NCI-H510A (cell line): ENCODE measurements around the gene TMEM117.

Experiments
- DNase-seq: peaks from one replicate; lab custom pipeline; 2025; lab: John Stamatoyannopoulos, UW

TMEM117 gene

GRCh38 chr12:43884683-43885410 lies 49.0 kb downstream of the TMEM117 start:
- DNase-seq: no peak

DNA sequence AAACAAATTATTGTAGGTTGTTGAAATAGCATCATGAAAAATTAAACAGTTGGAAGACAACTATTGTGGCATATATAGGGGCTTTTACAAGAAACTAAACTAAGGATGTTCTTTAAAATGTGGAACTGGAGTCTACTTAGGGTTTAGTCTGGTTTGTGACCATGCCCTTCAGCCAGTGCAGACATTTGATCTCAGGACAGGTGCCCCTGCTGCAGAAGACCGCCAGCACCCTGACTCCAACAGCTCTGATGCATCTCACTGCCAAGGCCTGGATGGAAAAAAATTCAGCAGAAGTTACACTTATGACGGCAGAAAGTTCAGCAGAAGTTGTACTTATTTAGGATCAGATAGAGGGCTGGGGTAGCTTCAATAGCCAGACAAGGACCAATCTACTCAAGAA lies 51.5 kb downstream of the TMEM117 start:
- DNase-seq: no peak

DNA sequence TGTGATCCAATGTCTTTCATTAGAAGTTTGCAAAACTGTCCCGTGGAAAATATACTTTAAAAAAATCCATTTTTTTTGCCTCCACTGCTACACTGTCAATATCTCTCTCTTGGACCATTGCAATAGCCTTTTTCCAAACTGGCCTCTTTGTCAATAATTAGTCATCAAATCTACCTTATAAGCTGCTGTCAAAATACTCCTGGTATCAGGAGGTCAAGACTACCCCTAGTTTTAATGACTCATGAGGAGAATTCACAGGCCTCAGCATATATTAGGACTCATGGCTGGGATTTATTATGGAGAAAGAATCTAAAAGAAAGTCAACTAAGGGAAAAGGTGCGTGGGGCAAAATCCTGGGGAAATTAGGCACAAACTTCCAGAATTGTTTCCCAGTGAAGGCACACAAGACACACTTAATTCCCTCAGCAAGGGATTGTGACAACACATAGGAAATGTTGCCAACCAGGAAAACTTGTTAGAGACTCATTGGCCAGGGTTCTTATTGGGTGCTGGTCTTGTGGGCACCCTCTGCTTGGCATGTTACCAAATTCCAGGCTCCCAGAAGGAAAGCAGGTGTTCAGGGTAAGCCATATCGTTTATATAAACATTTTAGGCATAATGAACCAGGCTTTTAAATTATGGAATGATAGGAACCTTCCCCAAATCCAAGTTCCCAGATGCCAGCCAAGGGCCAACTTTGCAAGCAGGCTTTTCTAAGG lies 56.1 kb downstream of the TMEM117 start:
- no peak for DNase-seq

- no peak for DNase-seq
Measured at GRCh38 chr12:43893670-43894069, 57.8 kb downstream of the TMEM117 start.

- no peak for DNase-seq
Measured at GRCh38 chr12:43895580-43896206, 59.8 kb downstream of the TMEM117 start.

DNA sequence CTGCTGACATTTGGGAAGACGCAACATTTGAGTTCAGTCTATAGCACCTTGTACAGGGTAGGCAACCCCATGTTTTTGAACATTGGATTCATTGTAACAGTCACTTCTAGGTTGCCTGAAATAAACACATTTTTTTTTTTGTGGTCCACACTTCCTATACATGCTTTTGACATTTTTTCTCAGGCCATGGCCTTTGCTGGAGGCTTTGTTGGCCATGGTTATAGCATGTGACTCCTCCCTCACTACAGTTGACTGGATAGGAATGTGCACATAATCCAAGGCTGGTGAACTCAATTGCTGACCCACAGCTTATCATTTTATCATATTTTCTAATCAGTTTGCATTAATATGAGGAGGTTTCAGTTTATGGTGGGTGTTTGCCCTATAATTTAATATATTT lies 60.6 kb downstream of the TMEM117 start:
- DNase-seq: no peak

DNA sequence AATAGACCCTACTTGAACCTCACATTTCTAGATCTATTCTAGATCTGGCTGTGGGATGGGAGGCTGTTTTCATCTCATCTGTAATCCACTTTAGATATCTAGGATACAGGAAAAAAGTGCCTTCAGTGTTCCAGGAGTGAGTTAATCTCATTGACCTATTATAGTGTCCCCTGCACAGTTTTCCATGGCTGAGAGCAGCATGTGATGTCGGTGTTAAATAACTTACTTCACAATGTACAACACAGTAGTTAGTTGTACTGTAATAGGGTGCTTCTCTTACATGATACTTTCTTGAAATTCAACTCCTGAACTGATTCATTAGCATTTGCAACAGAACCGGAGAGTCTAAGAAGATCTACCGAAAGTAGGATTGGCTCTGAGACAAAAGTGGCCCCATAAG lies 62.6 kb downstream of the TMEM117 start:
- DNase-seq: no peak

DNA sequence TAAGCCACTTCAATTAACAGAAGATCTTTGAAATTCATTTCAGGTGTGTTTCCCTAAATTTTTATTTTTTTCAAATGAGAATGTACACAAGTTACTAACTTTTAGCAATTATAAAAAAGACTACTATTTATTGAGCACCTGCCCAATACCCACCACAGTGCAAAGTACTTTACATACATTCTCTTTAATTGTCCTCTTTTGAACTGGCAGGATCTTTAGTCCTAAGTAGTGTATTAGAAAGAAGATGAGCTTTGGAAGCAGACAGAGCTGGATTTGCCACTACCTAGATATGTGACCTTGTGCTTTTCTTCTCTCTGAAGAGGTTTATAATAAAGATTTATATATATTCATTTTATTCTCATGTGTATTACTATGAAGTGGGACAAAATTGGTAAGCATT lies 63.7 kb downstream of the TMEM117 start:
- no peak for DNase-seq

DNA sequence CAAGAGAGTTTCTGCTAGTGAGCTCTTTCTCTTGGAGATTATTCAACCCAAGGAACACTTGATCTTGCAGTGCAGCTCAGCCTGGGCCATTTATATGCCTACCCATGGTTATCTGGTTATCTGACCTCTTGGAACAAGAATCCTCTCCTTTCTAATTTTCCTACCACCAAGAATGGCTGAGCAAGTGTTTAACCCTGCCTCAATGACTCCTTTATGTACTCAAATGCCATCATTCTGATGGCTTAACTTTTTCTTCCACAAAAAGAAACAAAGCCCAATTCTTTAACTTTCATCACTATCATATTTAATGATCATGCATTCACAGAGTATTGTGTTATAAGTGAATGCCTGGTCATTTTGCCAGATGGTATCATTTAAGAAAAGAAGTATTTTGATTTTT lies 67.8 kb downstream of the TMEM117 start:
- no peak for DNase-seq

DNA sequence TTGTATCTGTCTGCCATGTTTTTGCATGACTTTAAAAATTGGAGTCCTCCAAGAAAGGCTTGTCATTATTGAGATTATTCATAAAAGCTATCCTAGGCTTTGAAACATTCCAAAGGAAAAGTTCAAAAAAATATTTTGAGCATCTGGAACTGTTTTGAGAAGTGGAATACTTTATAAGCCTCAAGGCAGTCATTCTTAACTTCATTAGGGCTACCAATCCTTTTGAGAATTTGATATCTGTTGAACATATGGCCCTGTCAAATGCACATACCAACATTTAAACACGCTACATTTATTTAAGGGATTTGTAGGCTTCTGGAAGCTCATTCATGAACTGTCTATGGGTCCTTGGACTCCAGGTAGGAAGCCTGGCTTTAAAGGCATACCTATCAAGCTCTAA lies 77.0 kb downstream of the TMEM117 start:
- DNase-seq: no peak

DNA sequence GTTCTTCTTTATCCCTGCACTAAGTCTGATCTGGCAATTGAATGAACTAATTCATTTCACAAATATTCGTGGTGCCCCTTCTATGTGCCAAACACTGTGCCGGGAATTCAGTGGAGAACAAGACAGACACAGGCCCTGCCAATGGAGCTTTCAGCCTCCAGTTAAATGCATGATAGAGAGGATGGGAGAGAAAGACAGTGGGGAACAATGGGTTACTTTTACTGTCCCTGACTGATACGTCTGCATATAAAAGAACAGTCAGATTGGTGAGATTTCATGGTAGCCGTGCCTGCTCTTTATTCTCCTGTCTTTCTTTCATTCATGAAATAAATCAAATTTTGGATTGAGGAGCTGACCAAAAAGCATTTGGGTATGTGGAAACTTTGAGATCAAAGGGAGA lies 78.5 kb downstream of the TMEM117 start:
- DNase-seq: no peak

- no peak for DNase-seq
Measured at GRCh38 chr12:43914923-43915468, 79.1 kb downstream of the TMEM117 start.

DNA sequence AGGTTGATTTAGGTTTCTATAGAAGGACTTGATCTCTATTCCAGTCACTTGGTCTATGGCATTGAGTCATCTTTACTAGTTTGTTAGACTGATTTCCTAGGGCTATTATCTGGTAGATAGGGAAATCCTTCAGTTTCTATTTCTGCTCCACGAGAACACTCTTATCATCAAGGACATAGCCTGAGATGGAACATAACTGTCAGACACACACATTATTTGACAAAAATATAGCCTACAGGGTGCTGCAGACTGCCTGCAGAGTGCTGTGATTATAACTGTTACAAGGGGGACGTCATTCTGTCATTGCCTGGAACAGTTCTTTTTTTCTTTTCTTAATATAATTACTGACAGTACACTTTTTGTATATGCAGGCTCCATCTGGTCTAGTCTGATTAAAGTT lies 82.0 kb downstream of the TMEM117 start:
- DNase-seq: no peak

DNA sequence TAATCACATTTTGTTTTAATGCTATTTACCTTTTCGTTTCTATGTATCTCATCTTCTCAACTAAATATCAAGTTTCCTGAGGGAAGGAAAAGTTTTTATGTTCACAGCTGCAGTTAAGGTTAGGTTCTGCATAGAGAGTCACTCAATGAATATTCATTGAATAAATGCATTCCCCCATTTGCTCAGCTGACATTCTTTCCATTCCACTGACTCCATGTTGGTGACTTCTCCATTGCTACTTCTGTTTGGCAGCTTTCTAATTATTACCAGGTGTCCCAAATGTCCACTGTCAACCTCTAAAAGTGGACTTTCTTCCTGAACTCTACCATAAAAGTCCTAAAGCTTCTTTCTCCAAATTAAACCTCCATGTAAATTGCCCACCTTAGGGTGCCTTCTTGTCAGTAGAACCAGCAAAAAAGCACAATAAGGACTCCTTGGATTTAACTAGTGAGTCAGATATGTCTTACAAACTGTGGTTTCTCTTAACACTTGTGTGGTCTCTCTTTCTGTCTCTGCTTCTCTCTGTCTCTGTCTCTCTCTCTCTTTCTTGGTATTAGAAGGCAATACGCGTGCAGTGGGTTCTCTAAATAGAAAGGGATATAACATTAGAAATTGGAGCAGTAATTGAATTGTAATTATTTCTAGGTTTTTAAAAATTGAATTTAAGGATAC lies 85.9 kb downstream of the TMEM117 start:
- no peak for DNase-seq

- DNase-seq: no peak
Measured at GRCh38 chr12:43930032-43930431, 94.2 kb downstream of the TMEM117 start.

- DNase-seq: no peak
Measured at GRCh38 chr12:43931187-43931586, 95.3 kb downstream of the TMEM117 start.

DNA sequence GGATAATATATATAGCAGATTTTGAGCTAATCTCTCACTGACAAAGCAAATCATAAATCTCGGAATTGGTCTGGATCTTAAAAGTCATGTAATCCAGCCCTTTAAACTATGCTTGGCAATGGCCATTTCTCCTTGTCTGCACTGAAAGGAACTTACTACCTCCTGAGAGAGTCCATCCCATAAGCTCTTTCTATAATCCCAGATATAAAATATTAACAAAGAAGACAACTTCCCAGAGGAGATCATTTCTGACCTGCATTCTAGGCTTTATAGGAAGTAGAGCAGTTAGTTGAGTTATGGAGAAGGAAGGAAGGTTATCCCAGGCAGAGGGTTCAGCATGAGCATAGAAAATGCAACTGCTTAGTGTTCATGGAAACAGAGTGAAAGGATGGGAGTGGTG lies 99.7 kb downstream of the TMEM117 start:
- DNase-seq: no peak

GRCh38 chr12:43937947-43938346 lies 102.1 kb downstream of the TMEM117 start:
- DNase-seq: no peak

DNA sequence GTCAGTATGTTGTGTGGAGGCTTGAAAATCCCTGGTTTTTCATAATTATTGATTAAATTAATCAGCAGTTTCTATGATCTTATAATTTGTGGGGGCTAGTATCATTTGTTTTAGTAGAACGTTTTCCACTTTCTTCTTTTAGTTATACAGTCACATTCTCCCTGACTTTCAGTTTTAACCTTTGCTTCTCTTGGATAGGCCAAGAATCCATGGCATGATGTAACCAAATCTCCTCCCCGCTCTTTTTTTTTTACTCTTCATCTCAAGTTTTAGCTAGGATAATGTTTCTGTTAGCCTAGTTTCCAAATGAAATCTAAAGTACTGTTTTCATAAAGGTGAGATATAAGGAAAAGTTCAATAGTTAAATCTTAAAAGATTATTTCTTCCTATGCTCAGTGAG lies 106.5 kb downstream of the TMEM117 start:
- DNase-seq: no peak

DNA sequence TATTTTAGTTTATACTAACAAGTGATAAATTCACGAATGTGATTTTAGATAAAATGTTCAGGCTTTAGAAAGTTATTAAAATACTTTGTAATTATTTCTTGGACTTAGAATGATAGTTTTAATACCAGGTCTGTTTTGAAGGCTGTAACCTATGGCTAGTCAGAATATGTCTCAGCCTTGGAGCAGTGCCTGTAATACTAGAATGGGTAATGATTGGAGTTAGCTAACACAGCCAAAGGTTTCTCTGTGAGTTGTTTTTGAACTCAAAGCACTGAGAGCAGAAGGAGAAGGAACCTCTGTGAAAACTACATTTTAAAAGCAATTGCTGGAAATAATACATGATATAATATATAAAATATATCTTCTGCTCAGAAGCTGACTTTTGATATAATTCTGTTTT lies 110.1 kb downstream of the TMEM117 start:
- DNase-seq: no peak

DNA sequence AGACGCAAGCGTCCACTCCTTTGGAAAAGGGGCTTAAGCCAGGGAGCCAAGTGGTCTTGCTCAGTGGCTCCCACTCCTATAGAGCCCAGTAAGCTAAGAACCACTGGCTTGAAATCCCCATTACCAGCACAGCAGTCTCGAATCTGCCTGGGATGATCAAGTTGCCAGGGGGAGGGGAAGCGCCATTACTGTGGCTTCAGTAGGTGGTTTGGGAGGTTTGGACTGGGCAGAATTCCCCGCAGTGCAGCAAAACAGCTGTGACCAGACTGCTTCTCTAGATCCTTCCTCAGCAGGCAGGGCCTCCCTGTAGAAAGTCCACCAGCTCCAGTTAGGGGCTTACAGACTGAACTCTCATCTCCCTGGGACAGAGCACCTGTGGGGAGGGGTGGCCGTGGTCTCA lies 115.4 kb downstream of the TMEM117 start:
- no peak for DNase-seq

- peak; percentile 5 for DNase-seq
Measured at GRCh38 chr12:43957732-43958372, 122.0 kb downstream of the TMEM117 start.
